Peyer's patch (tissue), 4 donors: ENCODE measurements around the gene GAL3ST1. TPM values are rescaled to one million over a fixed set of nuclear protein-coding genes. Genes with fewer than 3 reads are reported as not detected.

Source experiments
- DNase-seq, 3 donors: peaks; one replicate each; pipeline ENCODE4 v3.0.0-alpha.2; 2017 to 2019
- H3K27ac ChIP-seq, 4 donors: fragments of 200-600 bp; sonication (generic); one replicate each; pipeline ENCODE4 v1.5.1; 2016 to 2019
- H3K27me3 ChIP-seq, 2 donors: fragments of 200-600 bp; sonication (generic); one replicate each; pipeline ENCODE4 v1.5.1; 2019
- H3K36me3 ChIP-seq, 3 donors: fragments of 200-600 bp; sonication (generic); one replicate each; pipeline ENCODE4 v1.5.1; 2016 to 2019
- H3K4me1 ChIP-seq, 4 donors: fragments of 200-600 bp; sonication (generic); one replicate each; pipeline ENCODE4 v1.5.1; 2016 to 2019
- H3K4me3 ChIP-seq, 4 donors: fragments of 200-600 bp; sonication (generic); 1 replicate in 3 of 4; 2 replicates in 1 of 4; pipeline ENCODE4 v1.5.1; 2016 to 2019; ENCODE audit warnings: mild to moderate bottlenecking in 1 of 4
- H3K9me3 ChIP-seq, 4 donors: fragments of 200-600 bp; sonication (generic); one replicate each; pipeline ENCODE4 v1.5.1; 2016 to 2019; ENCODE audit warnings: mild to moderate bottlenecking in 1 of 4
- POLR2A ChIP-seq, 2 donors: fragments of 450-650 bp; IDR thresholded peaks; one replicate each; pipeline ENCODE4 v1.5.1; 2017; ENCODE audit warnings: antibody characterized with exemption in 2 of 2, mild to moderate bottlenecking in 2 of 2, moderate library complexity in 2 of 2
- total RNA-seq, 4 donors: library from RNA; depleted of rRNA; stranded (reverse); fragments of >200 nt; gene quantifications; one replicate each; pipeline ENCODE4 v1.1.0, GENCODE V29; 2016
- TF ChIP-seq, protein P1 (sequence below), 6 experiments: fragments of 450-650 bp in 4 of 6; fragments of 200-600 bp in 2 of 6; sonication (generic) in 1 of 6; IDR thresholded peaks; one replicate each; pipeline ENCODE4 v1.5.1; 2017 to 2019; ENCODE audit warnings: antibody characterized with exemption in 6 of 6, mild to moderate bottlenecking in 3 of 6, moderate library complexity in 1 of 6

The GAL3ST1 gene
- total RNA-seq, 4 donors from 2014 or later, result 19.0 to 98.5 (median 57.2) TPM

DNA sequence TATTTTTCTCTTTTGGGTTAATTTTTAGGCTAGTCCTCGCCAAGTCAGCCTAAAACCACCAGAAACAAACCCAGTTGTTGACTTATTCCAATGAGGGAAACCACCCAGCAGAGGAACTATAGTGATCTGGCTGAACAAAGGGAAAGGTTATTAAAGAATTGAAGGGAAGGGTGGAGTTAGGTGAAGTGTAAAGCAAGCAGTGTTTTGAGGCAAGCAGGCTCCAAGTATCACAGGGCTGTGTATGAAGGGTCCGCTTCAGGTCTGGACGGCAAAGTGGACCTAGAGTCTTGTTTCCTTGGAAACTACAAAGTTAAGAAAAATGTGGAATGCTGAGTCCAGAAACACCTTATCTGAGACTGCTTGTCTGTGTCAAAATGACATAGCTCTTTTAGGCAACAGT lies 29.3 kb upstream of the GAL3ST1 start:
- Histone ChIP-seq H3K27me3 (no peaks in the 10 kb centered on the region), H3K4me3 (no peak overlapping the region), H3K9me3 (no peaks in the 10 kb centered on the region), H3K4me1 (peaks cover 0 to 24% (median 8%) of the 10 kb centered on the region in 4 donors), H3K36me3 (no peaks in the 10 kb centered on the region), H3K27ac (no peak overlapping the region)
- DNase-seq, result no peak
- TF ChIP-seq POLR2A (IDR thresholded peaks at IDR 0.05), result no peak
- TF ChIP-seq, protein P1, sequence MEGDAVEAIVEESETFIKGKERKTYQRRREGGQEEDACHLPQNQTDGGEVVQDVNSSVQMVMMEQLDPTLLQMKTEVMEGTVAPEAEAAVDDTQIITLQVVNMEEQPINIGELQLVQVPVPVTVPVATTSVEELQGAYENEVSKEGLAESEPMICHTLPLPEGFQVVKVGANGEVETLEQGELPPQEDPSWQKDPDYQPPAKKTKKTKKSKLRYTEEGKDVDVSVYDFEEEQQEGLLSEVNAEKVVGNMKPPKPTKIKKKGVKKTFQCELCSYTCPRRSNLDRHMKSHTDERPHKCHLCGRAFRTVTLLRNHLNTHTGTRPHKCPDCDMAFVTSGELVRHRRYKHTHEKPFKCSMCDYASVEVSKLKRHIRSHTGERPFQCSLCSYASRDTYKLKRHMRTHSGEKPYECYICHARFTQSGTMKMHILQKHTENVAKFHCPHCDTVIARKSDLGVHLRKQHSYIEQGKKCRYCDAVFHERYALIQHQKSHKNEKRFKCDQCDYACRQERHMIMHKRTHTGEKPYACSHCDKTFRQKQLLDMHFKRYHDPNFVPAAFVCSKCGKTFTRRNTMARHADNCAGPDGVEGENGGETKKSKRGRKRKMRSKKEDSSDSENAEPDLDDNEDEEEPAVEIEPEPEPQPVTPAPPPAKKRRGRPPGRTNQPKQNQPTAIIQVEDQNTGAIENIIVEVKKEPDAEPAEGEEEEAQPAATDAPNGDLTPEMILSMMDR (IDR thresholded peaks at IDR 0.05), result no peak

DNA sequence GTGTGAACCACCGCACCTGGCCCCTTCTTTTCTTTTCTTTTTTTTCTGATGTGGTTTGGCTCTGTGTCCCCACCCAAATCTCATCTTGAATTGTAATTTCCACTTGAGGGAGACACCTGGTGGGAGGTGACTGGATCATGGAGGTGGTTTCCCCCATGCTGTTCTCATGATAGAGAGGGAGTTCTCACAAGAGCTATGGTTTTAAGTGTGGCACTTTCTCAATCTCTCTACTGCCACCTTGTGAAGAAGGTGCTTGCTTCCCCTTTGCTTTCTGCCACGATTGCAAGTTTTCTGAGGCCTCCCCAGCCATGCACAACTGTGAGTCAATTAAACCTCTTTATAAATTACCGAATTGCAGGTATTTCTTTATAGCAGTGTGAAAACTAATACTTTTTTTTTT lies 27.6 kb upstream of the GAL3ST1 start:
- Histone ChIP-seq H3K9me3 (no peaks in the 10 kb centered on the region), H3K36me3 (no peaks in the 10 kb centered on the region), H3K4me1 (peaks cover 0 to 7% (median 3%) of the 10 kb centered on the region in 4 donors), H3K4me3 (no peak overlapping the region), H3K27me3 (no peaks in the 10 kb centered on the region), H3K27ac (no peak overlapping the region)
- TF ChIP-seq POLR2A (IDR thresholded peaks at IDR 0.05), result no peak
- TF ChIP-seq, protein P1 (IDR thresholded peaks at IDR 0.05), result peak in 4 of 6 experiments; percentile 24 to 64 (median 60)
- DNase-seq, result no peak

DNA sequence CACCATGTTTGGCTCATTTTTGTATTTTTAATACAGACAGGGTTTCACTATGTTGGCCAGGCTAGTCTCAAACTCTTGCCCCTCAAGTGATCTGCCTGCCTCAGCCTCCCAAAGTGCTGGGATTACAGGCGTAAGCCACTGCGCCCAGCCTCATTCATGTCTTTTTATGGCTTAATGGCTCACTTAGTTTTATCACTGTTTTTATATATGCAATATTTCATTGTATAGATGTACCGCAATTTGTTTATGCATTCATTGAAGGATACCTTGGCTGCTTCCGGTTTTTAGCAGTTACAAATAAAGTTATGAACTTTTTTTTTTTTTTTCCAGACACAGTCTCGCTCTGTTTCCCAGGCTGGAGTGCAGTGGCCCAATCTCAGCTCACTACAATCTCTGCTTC lies 27.0 kb upstream of the GAL3ST1 start:
- Histone ChIP-seq H3K9me3 (no peaks in the 10 kb centered on the region), H3K36me3 (no peaks in the 10 kb centered on the region), H3K4me1 (peaks cover 0 to 7% (median 3%) of the 10 kb centered on the region in 4 donors), H3K27ac (no peak overlapping the region), H3K27me3 (no peaks in the 10 kb centered on the region), H3K4me3 (no peak overlapping the region)
- TF ChIP-seq, protein P1 (IDR thresholded peaks at IDR 0.05), result no peak
- TF ChIP-seq POLR2A (IDR thresholded peaks at IDR 0.05), result no peak
- no peak for DNase-seq

DNA sequence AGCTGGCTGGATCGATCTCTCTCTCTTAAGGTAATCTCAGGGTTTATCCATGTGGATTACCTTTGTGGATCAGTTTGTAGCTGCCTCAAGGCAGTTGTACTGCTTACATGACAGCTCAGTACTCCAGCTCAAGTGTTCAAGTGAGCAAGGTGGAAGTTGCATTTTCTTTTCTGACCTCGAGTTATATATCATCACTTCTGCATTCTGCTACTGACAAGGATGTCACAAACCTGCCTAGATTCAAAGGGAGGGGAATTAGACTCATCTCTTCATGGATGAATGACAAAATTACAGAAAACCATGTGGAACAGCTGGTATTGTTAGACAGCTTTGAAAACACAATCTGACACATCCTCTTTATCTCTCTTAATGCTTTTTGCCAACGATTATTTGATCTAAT lies 26.5 kb upstream of the GAL3ST1 start:
- Histone ChIP-seq H3K9me3 (no peaks in the 10 kb centered on the region), H3K36me3 (no peaks in the 10 kb centered on the region), H3K4me1 (peaks cover 0 to 3% (median 1%) of the 10 kb centered on the region in 4 donors), H3K4me3 (no peak overlapping the region), H3K27me3 (no peaks in the 10 kb centered on the region), H3K27ac (no peak overlapping the region)
- no peak for TF ChIP-seq POLR2A (IDR thresholded peaks at IDR 0.05)
- TF ChIP-seq, protein P1 (IDR thresholded peaks at IDR 0.05), result no peak
- no peak for DNase-seq

DNA sequence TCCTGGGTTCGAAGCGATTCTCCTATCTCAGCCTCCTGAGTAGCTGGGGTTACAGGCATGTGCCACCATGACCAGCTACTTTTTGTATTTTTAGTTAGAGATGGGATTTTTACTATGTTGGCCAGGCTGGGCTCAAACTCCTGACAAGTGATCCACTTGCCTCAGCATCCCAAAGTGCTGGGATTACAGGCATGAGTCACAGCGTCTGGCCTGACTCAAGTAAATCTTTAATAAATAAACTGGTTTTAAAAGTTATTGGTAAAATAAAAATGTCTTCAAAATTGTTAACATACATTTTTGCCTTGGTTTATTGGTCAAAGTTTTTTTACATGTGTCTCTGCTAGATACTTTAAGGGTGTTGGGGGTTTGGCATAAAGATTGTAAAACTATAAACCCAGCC lies 24.5 kb upstream of the GAL3ST1 start:
- DNase-seq, result no peak
- Histone ChIP-seq H3K36me3 (no peaks in the 10 kb centered on the region), H3K27ac (no peak overlapping the region), H3K27me3 (no peaks in the 10 kb centered on the region), H3K4me1 (no peaks in the 10 kb centered on the region), H3K9me3 (no peaks in the 10 kb centered on the region), H3K4me3 (no peak overlapping the region)
- TF ChIP-seq, protein P1 (IDR thresholded peaks at IDR 0.05), result no peak
- no peak for TF ChIP-seq POLR2A (IDR thresholded peaks at IDR 0.05)

DNA sequence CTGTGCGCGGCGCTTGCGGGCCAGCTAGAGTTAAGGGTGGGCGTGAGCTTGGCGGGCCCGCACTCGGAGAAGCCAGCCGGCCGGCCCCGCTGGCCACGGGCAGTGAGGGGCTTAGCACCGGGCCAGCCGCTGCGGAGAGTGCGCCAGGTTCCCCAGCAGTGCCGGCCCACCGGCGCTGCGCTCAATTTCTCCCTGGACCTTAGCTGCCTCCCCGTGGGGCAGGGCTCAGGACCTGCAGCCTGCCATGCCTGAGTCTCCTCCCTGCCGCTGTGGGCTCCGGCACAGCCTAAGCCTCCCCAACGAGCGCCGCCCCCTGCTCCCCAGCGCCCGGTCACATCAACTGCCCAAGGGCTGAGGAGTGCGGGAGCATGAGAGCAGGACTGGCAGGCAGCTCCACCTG lies 22.4 kb upstream of the GAL3ST1 start:
- no peak for TF ChIP-seq POLR2A (IDR thresholded peaks at IDR 0.05)
- TF ChIP-seq, protein P1 (IDR thresholded peaks at IDR 0.05), result no peak
- Histone ChIP-seq H3K4me1 (peaks cover 0 to 6% (median 2%) of the 10 kb centered on the region in 4 donors), H3K4me3 (no peak overlapping the region), H3K27ac (no peak overlapping the region), H3K27me3 (no peaks in the 10 kb centered on the region), H3K9me3 (no peaks in the 10 kb centered on the region), H3K36me3 (no peaks in the 10 kb centered on the region)
- DNase-seq, result no peak
